Aortic smooth muscle cell (primary cell): ENCODE measurements around the gene RICTOR. TPM values are rescaled to one million over a fixed set of nuclear protein-coding genes. Genes with fewer than 3 reads are reported as not detected.

Experiments
- total RNA-seq: library from RNA; depleted of rRNA; stranded (reverse); fragments of >200 nt; gene quantifications from 2 replicates; pipeline ENCODE4 v1.2.3, GENCODE V29; 2014

The RICTOR gene, protein sequence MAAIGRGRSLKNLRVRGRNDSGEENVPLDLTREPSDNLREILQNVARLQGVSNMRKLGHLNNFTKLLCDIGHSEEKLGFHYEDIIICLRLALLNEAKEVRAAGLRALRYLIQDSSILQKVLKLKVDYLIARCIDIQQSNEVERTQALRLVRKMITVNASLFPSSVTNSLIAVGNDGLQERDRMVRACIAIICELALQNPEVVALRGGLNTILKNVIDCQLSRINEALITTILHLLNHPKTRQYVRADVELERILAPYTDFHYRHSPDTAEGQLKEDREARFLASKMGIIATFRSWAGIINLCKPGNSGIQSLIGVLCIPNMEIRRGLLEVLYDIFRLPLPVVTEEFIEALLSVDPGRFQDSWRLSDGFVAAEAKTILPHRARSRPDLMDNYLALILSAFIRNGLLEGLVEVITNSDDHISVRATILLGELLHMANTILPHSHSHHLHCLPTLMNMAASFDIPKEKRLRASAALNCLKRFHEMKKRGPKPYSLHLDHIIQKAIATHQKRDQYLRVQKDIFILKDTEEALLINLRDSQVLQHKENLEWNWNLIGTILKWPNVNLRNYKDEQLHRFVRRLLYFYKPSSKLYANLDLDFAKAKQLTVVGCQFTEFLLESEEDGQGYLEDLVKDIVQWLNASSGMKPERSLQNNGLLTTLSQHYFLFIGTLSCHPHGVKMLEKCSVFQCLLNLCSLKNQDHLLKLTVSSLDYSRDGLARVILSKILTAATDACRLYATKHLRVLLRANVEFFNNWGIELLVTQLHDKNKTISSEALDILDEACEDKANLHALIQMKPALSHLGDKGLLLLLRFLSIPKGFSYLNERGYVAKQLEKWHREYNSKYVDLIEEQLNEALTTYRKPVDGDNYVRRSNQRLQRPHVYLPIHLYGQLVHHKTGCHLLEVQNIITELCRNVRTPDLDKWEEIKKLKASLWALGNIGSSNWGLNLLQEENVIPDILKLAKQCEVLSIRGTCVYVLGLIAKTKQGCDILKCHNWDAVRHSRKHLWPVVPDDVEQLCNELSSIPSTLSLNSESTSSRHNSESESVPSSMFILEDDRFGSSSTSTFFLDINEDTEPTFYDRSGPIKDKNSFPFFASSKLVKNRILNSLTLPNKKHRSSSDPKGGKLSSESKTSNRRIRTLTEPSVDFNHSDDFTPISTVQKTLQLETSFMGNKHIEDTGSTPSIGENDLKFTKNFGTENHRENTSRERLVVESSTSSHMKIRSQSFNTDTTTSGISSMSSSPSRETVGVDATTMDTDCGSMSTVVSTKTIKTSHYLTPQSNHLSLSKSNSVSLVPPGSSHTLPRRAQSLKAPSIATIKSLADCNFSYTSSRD (N-terminal part only)
- total RNA-seq = 48.9 and 63.2 TPM in 2 replicates

DNA sequence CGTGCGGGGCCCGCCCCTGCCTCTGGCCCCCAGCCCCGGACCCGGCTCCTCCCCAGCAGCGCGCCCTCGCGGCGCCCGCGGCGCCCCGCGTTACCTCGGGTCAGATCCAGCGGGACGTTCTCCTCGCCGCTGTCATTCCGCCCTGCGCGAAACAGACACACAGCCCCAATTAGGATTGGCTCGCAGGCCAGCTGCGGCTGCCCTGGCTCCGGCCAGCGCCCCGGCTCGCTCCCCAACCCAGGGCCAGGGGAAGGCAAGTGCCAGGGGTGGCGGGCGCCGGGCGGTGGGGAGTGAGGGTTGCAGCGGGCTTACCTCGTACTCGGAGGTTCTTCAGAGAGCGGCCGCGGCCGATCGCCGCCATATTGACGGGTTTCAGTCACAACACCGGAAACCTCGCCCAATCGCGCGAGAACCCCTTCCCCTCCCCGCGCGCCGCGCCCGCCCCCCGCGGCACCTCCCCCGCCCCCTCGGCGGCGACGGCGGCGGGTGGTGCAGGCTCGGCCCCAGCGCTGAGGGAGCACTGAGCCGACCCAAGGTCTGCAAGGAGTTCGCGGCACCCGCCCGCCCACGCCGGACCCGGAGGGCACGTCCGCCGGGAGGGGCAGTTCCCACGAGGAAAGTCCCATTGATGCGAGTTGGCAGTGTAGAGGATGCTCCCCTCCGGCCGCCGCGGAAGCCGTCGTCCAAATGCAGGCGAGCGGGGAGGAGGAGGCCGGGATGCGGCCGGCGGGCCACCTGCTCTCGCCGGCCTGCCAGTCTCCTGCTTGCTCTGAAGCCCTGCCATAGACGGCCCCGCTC, at the start of gene RICTOR:
RICTOR (minus strand) TSS at position 383 of the 798 bp plus-strand sequence; CDS start at position 361, 22 bp downstream.

Other genes with a start within 250 kb of the RICTOR start
- gene OSMR, start 228.4 kb downstream of the RICTOR start, total RNA-seq = 46.1 and 56.5 TPM in 2 replicates
- gene FYB1, start 145.2 kb upstream of the RICTOR start, total RNA-seq = 0.26 and 0.75 TPM in 2 replicates